Activated T-helper 1 cell treated with anti-CD3 and anti-CD28 coated beads, Interleukin-12 subunit alpha, Interleukin-12 subunit beta, Interleukin-2, Interleukin-4 antibody, amounts not matched to agents 30 ng/mL and 10 ng/mL and 1 ng/mL, durations not matched to agents 14 hours and 24 hours and 36 hours (primary cell): ENCODE results near the gene LRRC74B. TPM values are rescaled to one million over a fixed set of nuclear protein-coding genes. Genes with fewer than 3 reads are reported as not detected.

Experiments
- DNase-seq: peaks from one replicate; pipeline ENCODE4 v3.0.0; 2021; ENCODE audit warnings: low spot score
- H3K27ac Mint-ChIP-seq: one replicate; pipeline ENCODE4 v1.8.0; 2021; ENCODE audit warnings: mild to moderate bottlenecking, mixed read lengths
- H3K27me3 Mint-ChIP-seq: one replicate; pipeline ENCODE4 v1.8.0; 2022; ENCODE audit warnings: mild to moderate bottlenecking, moderate library complexity, mixed read lengths; ENCODE audit not compliant: insufficient read depth
- H3K36me3 Mint-ChIP-seq: one replicate; pipeline ENCODE4 v1.8.0; 2021; ENCODE audit warnings: low read depth, mixed read lengths
- H3K4me1 Mint-ChIP-seq: one replicate; pipeline ENCODE4 v1.8.0; 2021; ENCODE audit warnings: low read depth, mixed read lengths
- H3K4me3 Mint-ChIP-seq: one replicate; pipeline ENCODE4 v1.8.0; 2021; ENCODE audit warnings: mild to moderate bottlenecking, moderate library complexity, mixed read lengths
- H3K9me3 Mint-ChIP-seq: one replicate; pipeline ENCODE4 v1.8.0; 2021; ENCODE audit warnings: mixed read lengths
- intact Hi-C: fragments of 100-400 bp; cut with micrococcal nuclease; formaldehyde crosslinking; loops from one replicate; pipeline ENCODE4 v1.15.1; 2024
- total RNA-seq: library from RNA; stranded (reverse); gene quantifications from 2 replicates; pipeline ENCODE4 v1.2.3, GENCODE V29; 2022

The LRRC74B gene
- total RNA-seq, 1 donor from 2014 or later, result not detected

GRCh38 chr22:21104126-21104691 lies 58.5 kb downstream of the LRRC74B start:
- intact Hi-C loops, result loop anchor here (10.0 kb wide), 1 partner anchor 139 kb away; the partner anchor contains the start of gene AIFM3
- DNase-seq, result no peak
- Mint-ChIP-seq H3K4me1 (peaks cover 8% of the 10 kb centered on the region), H3K27me3 (peaks cover 33% of the 10 kb centered on the region), H3K9me3 (no peaks in the 10 kb centered on the region), H3K36me3 (no peaks in the 10 kb centered on the region), H3K4me3 (no peak overlapping the region), H3K27ac (no peak overlapping the region)

DNA sequence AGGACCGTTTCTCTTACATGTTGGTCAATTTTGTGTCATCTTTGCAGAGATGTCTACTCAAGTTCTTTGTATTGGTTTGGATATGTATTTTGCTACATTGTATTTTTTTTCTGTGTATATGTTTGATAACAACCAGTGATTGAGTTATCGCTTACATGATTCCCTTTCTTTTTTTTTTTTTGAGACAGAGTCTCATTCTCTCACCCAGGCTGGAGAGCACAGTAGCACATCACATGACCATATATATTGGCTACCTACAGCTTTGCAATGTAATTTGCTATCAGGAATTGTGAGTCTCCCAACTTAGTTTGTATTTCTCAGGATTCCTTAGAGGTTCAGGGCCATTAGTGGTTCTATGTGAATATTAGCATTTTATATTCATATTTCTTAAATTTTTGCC lies 59.5 kb downstream of the LRRC74B start:
- Mint-ChIP-seq H3K27me3 (peaks cover 35% of the 10 kb centered on the region), H3K27ac (no peak overlapping the region), H3K4me1 (peaks cover 8% of the 10 kb centered on the region), H3K4me3 (no peak overlapping the region), H3K36me3 (no peaks in the 10 kb centered on the region), H3K9me3 (no peaks in the 10 kb centered on the region)
- intact Hi-C loops, result loop anchor here (10.0 kb wide), 1 partner anchor 140 kb away; the partner anchor contains the start of gene AIFM3
- no peak for DNase-seq

- Mint-ChIP-seq H3K4me3 (no peak overlapping the region), H3K27me3 (peaks cover 31% of the 10 kb centered on the region), H3K4me1 (peaks cover 8% of the 10 kb centered on the region), H3K27ac (no peak overlapping the region), H3K36me3 (no peaks in the 10 kb centered on the region), H3K9me3 (no peaks in the 10 kb centered on the region)
- intact Hi-C loops, result loop anchor here (10.0 kb wide), 1 partner anchor 141 kb away; the partner anchor contains the start of gene AIFM3
- DNase-seq, result no peak
These were observed 60.3 kb downstream of the LRRC74B start for GRCh38 chr22:21106000-21106399.

DNA sequence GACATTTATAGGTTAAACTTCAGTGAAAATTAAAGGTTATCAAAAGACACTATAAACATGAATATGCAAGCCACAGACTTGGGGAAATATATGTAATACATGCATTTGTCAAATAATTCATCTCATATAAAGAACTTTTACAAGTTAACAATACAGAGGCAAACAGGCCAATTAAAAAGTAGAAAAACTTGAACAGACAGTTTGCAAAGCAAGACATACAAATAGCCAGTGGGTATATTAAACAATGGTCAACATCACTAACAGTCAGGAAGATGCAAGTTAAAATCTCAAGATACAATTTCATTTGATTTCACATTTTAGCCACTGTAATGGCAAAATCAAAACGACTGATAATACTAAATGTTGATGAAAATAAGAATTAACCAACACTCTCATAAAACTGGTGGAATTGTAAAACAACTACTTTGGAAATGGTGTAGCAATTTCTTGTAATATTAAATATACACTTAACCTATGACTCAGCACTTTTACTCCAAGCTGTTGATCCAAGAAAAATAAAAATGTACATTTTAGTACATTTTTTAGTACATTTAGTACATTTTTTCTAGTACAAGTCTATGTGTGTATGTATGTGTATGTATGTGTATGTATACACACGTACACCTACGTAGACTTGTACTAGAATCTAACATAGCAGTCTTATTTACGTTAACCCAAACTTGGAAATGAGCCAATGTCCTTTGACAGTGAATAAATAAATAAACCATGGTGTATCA lies 62.8 kb downstream of the LRRC74B start:
- H3K27ac Mint-ChIP-seq, result no peak overlapping the region
- intact Hi-C loops, result loop anchor here (10.0 kb wide), 1 partner anchor 144 kb away; the partner anchor contains the start of gene AIFM3
- H3K27me3 Mint-ChIP-seq, result peaks cover 24% of the 10 kb centered on the region
- no peaks in the 10 kb centered on the region for H3K4me1 Mint-ChIP-seq
- H3K4me3 Mint-ChIP-seq, result no peak overlapping the region
- H3K9me3 Mint-ChIP-seq, result no peaks in the 10 kb centered on the region
- no peak for DNase-seq
- H3K36me3 Mint-ChIP-seq, result no peaks in the 10 kb centered on the region

Other genes with a start within 250 kb of the LRRC74B start
- gene PI4KA, start 187.1 kb upstream of the LRRC74B start, total RNA-seq, result 80.4 and 84.7 TPM in 2 replicates
- gene SNAP29, start 186.9 kb upstream of the LRRC74B start, total RNA-seq, result 24.6 and 27.7 TPM in 2 replicates
- 78.2 and 79.2 TPM in 2 replicates for gene CRKL, start 128.5 kb upstream of the LRRC74B start, total RNA-seq
- 0.88 and 0.93 TPM in 2 replicates for gene AIFM3, start 78.7 kb upstream of the LRRC74B start, total RNA-seq
- gene LZTR1, start 63.6 kb upstream of the LRRC74B start, total RNA-seq, result 81.9 and 87.5 TPM in 2 replicates
- gene THAP7, start 43.8 kb upstream of the LRRC74B start, total RNA-seq, result 35.1 and 36.8 TPM in 2 replicates
- 0.18 and 0.22 TPM in 2 replicates for gene P2RX6, start 30.8 kb upstream of the LRRC74B start, total RNA-seq
- not detected in 2 replicates for gene SLC7A4, start 13.4 kb upstream of the LRRC74B start, total RNA-seq